ENCODE measurements around the gene TEKT5. TPM values are rescaled to one million over a fixed set of nuclear protein-coding genes. Genes with fewer than 3 reads are reported as not detected.
A peak's percentile ranks its signal among the peaks of the same experiment; 100 is the strongest.

Gene TEKT5
- polyA plus RNA-seq, 3 donors: 0.16 TPM; not detected in 2

DNA sequence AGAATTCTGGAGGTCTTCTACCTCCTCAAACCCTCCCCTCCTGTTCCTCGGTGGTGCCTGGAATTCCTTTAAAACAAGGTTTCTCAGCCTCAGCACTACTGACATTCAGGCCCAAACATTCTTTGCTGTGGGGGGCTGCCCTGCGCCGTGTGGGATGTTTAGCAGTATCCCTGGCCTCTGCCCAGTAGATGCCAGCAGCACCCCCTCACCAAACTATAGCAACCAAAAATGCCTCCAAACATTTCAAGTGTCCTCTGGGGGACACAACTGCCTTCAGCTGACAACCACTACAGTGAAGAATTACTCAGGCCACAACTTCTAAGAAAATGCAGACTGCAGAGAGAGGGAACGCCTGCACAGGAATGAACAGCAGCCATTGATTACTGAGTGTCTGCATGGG is 28.4 kb downstream of the TEKT5 start:
- H3K9me3 Mint-ChIP-seq: no peaks in the 10 kb centered on the region
- H3K36me3 Mint-ChIP-seq: no peaks in the 10 kb centered on the region
- intact Hi-C loops (cut with micrococcal nuclease): no loop called here
- DNase-seq: no peak
- H3K36me3 ChIP-seq (replicated peaks in 1 of 2; ENCODE audit: control insufficient read depth in 1 of 2, insufficient read depth in 2 of 2, low read length in 2 of 2): no peaks in the 10 kb centered on the region
- H3K9ac ChIP-seq (ENCODE audit: insufficient read depth, low read length, poor library complexity, severe bottlenecking): no peak overlapping the region
- WGBS (ENCODE audit: insufficient coverage): 94% methylated on average over 3 of the region's 4 CpGs
- no peak overlapping the region for H3K4me3 ChIP-seq (replicated peaks in 1 of 3; ENCODE audit: low read depth in 2 of 3, low read length in 3 of 3)
- H3K27me3 ChIP-seq (ENCODE audit: control insufficient read depth in 2 of 2, insufficient read depth in 2 of 2, low read length in 2 of 2): no peaks in the 10 kb centered on the region
- TF ChIP-seq, protein P1, sequence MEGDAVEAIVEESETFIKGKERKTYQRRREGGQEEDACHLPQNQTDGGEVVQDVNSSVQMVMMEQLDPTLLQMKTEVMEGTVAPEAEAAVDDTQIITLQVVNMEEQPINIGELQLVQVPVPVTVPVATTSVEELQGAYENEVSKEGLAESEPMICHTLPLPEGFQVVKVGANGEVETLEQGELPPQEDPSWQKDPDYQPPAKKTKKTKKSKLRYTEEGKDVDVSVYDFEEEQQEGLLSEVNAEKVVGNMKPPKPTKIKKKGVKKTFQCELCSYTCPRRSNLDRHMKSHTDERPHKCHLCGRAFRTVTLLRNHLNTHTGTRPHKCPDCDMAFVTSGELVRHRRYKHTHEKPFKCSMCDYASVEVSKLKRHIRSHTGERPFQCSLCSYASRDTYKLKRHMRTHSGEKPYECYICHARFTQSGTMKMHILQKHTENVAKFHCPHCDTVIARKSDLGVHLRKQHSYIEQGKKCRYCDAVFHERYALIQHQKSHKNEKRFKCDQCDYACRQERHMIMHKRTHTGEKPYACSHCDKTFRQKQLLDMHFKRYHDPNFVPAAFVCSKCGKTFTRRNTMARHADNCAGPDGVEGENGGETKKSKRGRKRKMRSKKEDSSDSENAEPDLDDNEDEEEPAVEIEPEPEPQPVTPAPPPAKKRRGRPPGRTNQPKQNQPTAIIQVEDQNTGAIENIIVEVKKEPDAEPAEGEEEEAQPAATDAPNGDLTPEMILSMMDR (IDR thresholded peaks at IDR 0.05): no peak
- H3K9me3 ChIP-seq (replicated peaks in 1 of 2; ENCODE audit: control insufficient read depth in 1 of 2, insufficient read depth in 1 of 2, low read length in 2 of 2): no peaks in the 10 kb centered on the region
- H4K20me1 ChIP-seq (ENCODE audit: insufficient read depth, low read length): no peaks in the 10 kb centered on the region
- H3K4me3 Mint-ChIP-seq: no peak overlapping the region
- peaks cover 6 to 7% (median 6%) of the 10 kb centered on the region in 3 donors for H3K27me3 Mint-ChIP-seq (ENCODE audit: low read depth in 3 of 3)
- no peak overlapping the region for H2AFZ ChIP-seq (ENCODE audit: insufficient read depth, low read depth, low read length, poor library complexity, severe bottlenecking)
- H3K27ac ChIP-seq (ENCODE audit: low read depth in 1 of 2, low read length in 2 of 2): no peak overlapping the region
- H3K27ac Mint-ChIP-seq: no peak overlapping the region
- no peaks in the 10 kb centered on the region for H3K4me1 ChIP-seq (ENCODE audit: control insufficient read depth in 1 of 2, insufficient read depth in 2 of 2, low read length in 2 of 2)
- H3K4me1 Mint-ChIP-seq: no peaks in the 10 kb centered on the region
- no peak overlapping the region for H3K4me2 ChIP-seq (replicated peaks; ENCODE audit: extremely low read depth, low read length, poor library complexity, severe bottlenecking)
- H3K79me2 ChIP-seq (ENCODE audit: insufficient read depth, low read length): no peaks in the 10 kb centered on the region

DNA sequence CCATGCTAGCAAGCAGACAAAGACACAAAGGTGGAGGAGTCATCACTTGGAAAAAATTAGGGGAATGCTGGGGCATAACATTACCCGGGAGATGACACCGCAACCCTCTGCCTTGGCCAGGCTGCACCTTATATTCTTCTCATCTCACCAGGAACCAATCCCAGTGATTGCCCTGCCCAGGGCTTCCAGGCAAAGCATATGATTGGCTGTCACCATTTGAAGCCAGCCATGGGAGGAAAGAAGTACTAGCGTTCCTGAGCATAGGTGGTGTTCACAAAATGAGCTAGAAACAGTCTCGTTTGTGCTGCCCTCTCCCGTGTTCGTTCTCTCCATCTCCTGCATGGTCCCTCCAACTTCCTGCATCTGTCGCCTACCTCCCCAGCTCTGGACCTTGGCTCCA is 29.6 kb downstream of the TEKT5 start:
- WGBS (ENCODE audit: insufficient coverage): 91% methylated on average over 5 of the region's 7 CpGs
- Histone ChIP-seq H3K4me1 (ENCODE audit: control insufficient read depth in 1 of 2, insufficient read depth in 2 of 2, low read length in 2 of 2) (no peaks in the 10 kb centered on the region), H3K9ac (ENCODE audit: insufficient read depth, low read length, poor library complexity, severe bottlenecking) (no peak overlapping the region), H3K27ac (ENCODE audit: low read depth in 1 of 2, low read length in 2 of 2) (no peak overlapping the region), H3K4me3 (replicated peaks in 1 of 3; ENCODE audit: low read depth in 2 of 3, low read length in 3 of 3) (no peak overlapping the region), H3K27me3 (ENCODE audit: control insufficient read depth in 2 of 2, insufficient read depth in 2 of 2, low read length in 2 of 2) (no peaks in the 10 kb centered on the region), H4K20me1 (ENCODE audit: insufficient read depth, low read length) (no peaks in the 10 kb centered on the region), H3K36me3 (replicated peaks in 1 of 2; ENCODE audit: control insufficient read depth in 1 of 2, insufficient read depth in 2 of 2, low read length in 2 of 2) (no peaks in the 10 kb centered on the region), H3K9me3 (replicated peaks in 1 of 2; ENCODE audit: control insufficient read depth in 1 of 2, insufficient read depth in 1 of 2, low read length in 2 of 2) (no peaks in the 10 kb centered on the region), H3K79me2 (ENCODE audit: insufficient read depth, low read length) (no peaks in the 10 kb centered on the region), H3K4me2 (replicated peaks; ENCODE audit: extremely low read depth, low read length, poor library complexity, severe bottlenecking) (no peak overlapping the region), H2AFZ (ENCODE audit: insufficient read depth, low read depth, low read length, poor library complexity, severe bottlenecking) (no peak overlapping the region)
- no peaks in the 10 kb centered on the region for H3K4me1 Mint-ChIP-seq
- H3K9me3 Mint-ChIP-seq: no peaks in the 10 kb centered on the region
- DNase-seq: no peak
- intact Hi-C loops (cut with micrococcal nuclease): no loop called here
- no peak overlapping the region for H3K4me3 Mint-ChIP-seq
- peaks cover 6 to 9% (median 6%) of the 10 kb centered on the region in 3 donors for H3K27me3 Mint-ChIP-seq (ENCODE audit: low read depth in 3 of 3)
- TF ChIP-seq, protein P1 (IDR thresholded peaks at IDR 0.05): no peak
- peak overlapping the region in 1 of 7 donors; percentile 6 for H3K27ac Mint-ChIP-seq
- no peaks in the 10 kb centered on the region for H3K36me3 Mint-ChIP-seq
